K562 (cell line): ENCODE results near the gene CXCR6. TPM values are rescaled to one million over a fixed set of nuclear protein-coding genes. Genes with fewer than 3 reads are reported as not detected.

Source experiments
- ATAC-seq: fragments of 200-7000 bp; cut with Tn5 transposase; 3 replicates; pipeline ENCODE4 v1.9.1; 2020; ENCODE audit warnings: moderate library complexity
- BruUV-seq: library from RNA; stranded (reverse); fragments of 400-500 nt; replicated peaks from 2 replicates; lab custom pipeline; 2021; lab: Mats Ljungman, UMichigan
- CTCF ChIA-PET: fragments of 300-600 bp; formaldehyde crosslinking; extraction: SDS; loops from one replicate; lab custom pipeline; 2021; ENCODE audit warnings: low intra/inter-chr PET ratio; lab: Yijun Ruan, JAX
- POLR2A ChIA-PET: fragments of 300-600, 350-650 bp; sonication (Branson Sonifier 250); formaldehyde crosslinking; extraction: SDS; loops from one replicate; lab custom pipeline; 2021; ENCODE audit warnings: antibody characterized with exemption, inconsistent platforms; lab: Yijun Ruan, JAX
- DNase-seq, 4 experiments: peaks; one replicate each; pipeline versions ENCODE4 v3.0.0 to v3.0.0-alpha.2; 2011 to 2018; ENCODE audit warnings: low spot score in 3 of 4, mixed read lengths in 3 of 4; ENCODE audit errors: extremely low read depth in 1 of 4
- FAIRE-seq: peaks from 2 replicates; lab custom pipeline; 2011; peaks lifted over from hg19 to GRCh38; lab: Jason Lieb, UNC
- H2AFZ ChIP-seq: 2 replicates; pipeline ENCODE4 v1.6.0; 2011; ENCODE audit warnings: low read depth, low read length, control low read depth, inconsistent platforms
- H3K27ac ChIP-seq: fragments of 200-600 bp; 3 replicates; pipeline ENCODE4 v1.8.0; 2011; ENCODE audit warnings: low read depth, mild to moderate bottlenecking, control low read depth, inconsistent platforms, low read length, moderate library complexity, mixed read lengths; ENCODE audit errors: extremely low read depth
- H3K27me3 ChIP-seq, 2 experiments: fragments of 300-600 bp in 1 of 2; 2 replicates in 1 of 2; 3 replicates in 1 of 2; pipeline versions ENCODE4 v1.6.0 to v1.8.0; 2011; ENCODE audit warnings: inconsistent platforms in 2 of 2, low read length in 2 of 2, mild to moderate bottlenecking in 1 of 2, mixed read lengths in 1 of 2, moderate library complexity in 1 of 2; ENCODE audit not compliant: control insufficient read depth in 2 of 2, insufficient read depth in 2 of 2
- H3K36me3 ChIP-seq: fragments of 300-600 bp; 3 replicates; pipeline ENCODE4 v1.8.0; 2011; ENCODE audit warnings: mild to moderate bottlenecking, low read length, inconsistent platforms; ENCODE audit not compliant: control insufficient read depth, insufficient read depth
- H3K4me1 ChIP-seq, 2 experiments: fragments of 200-600 bp in 1 of 2; replicated peaks in 1 of 2; 2 replicates in 1 of 2; 3 replicates in 1 of 2; pipeline versions ENCODE4 v1.5.1 to v1.8.0; 2011; ENCODE audit warnings: inconsistent platforms in 2 of 2, low read length in 2 of 2, mild to moderate bottlenecking in 1 of 2, mixed read lengths in 1 of 2, moderate library complexity in 1 of 2; ENCODE audit not compliant: control insufficient read depth in 2 of 2, insufficient read depth in 2 of 2
- H3K4me2 ChIP-seq: 2 replicates; pipeline ENCODE4 v1.6.1; 2011; ENCODE audit warnings: low read length, control low read depth, inconsistent platforms, mixed read lengths; ENCODE audit not compliant: insufficient read depth
- H3K4me3 ChIP-seq: fragments of 200-600 bp; sonication (generic), shearing (Covaris generic); 2 replicates; pipeline ENCODE4 v1.5.1; 2016; ENCODE audit warnings: control low read depth, inconsistent platforms
- H3K79me2 ChIP-seq: fragments of 200-600 bp; 3 replicates; pipeline ENCODE4 v1.8.0; 2011; ENCODE audit warnings: low read length, inconsistent platforms; ENCODE audit not compliant: control insufficient read depth, insufficient read depth
- H3K9ac ChIP-seq, 2 experiments: 2 replicates each; pipeline versions ENCODE4 v1.6.0 to v1.6.1; 2011; ENCODE audit warnings: low read depth in 2 of 2, low read length in 2 of 2, control low read depth in 1 of 2, inconsistent platforms in 1 of 2, mild to moderate bottlenecking in 1 of 2, mixed read lengths in 1 of 2; ENCODE audit not compliant: insufficient read depth in 1 of 2
- H3K9me1 ChIP-seq: one replicate; pipeline ENCODE4 v1.6.0; 2011; ENCODE audit warnings: inconsistent platforms, mild to moderate bottlenecking, low read length, moderate library complexity; ENCODE audit not compliant: control insufficient read depth, insufficient read depth
- H3K9me3 ChIP-seq: replicated peaks from 2 replicates; pipeline ENCODE4 v1.5.1; 2011; ENCODE audit warnings: low read depth, low read length, inconsistent platforms; ENCODE audit not compliant: control insufficient read depth, insufficient read depth
- H4K20me1 ChIP-seq: replicated peaks from 2 replicates; pipeline ENCODE4 v1.6.1; 2011; ENCODE audit warnings: low read length, inconsistent platforms, mixed read lengths; ENCODE audit not compliant: control insufficient read depth, insufficient read depth
- GABPA ChIP-seq: fragments of 200-800 bp; sonication (Bioruptor generic); conservative IDR thresholded peaks from 2 replicates; pipeline ENCODE4 v1.6.1; 2016; ENCODE audit warnings: low read depth, missing genetic modification characterization, missing compliant biosample characterization
- GABPB2 ChIP-seq: fragments of 250-450 bp; sonication (Bioruptor Pico); conservative IDR thresholded peaks from 2 replicates; pipeline ENCODE4 v1.5.1; 2021; ENCODE audit warnings: mild to moderate bottlenecking
- GATA2 ChIP-seq: sonication (generic); formaldehyde crosslinking; IDR thresholded peaks from 2 replicates; pipeline ENCODE4 v1.4.0; 2020; ENCODE audit warnings: mild to moderate bottlenecking, missing genetic modification reagents
- HDAC8 ChIP-seq: fragments of 450-650 bp; IDR thresholded peaks from 2 replicates; pipeline ENCODE4 v1.6.1; 2016; ENCODE audit warnings: mild to moderate bottlenecking, missing genetic modification characterization, moderate library complexity, missing compliant biosample characterization
- RBFOX2 ChIP-seq: fragments of 200-400 bp; formaldehyde crosslinking; IDR thresholded peaks from 2 replicates; pipeline ENCODE4 v1.6.1; 2017; ENCODE audit warnings: low read depth, mild to moderate bottlenecking, low read length, moderate library complexity
- ZFP91 ChIP-seq: sonication (generic); formaldehyde crosslinking; IDR thresholded peaks from 2 replicates; pipeline ENCODE4 v1.8.0; 2022; ENCODE audit warnings: mild to moderate bottlenecking, missing genetic modification reagents
- ZNF140 ChIP-seq: fragments of 250-450 bp; sonication (Bioruptor Pico); IDR thresholded peaks from 2 replicates; pipeline ENCODE4 v1.8.0; 2021; ENCODE audit warnings: moderate library complexity, mild to moderate bottlenecking, inconsistent platforms
- ZNF551 ChIP-seq: fragments of 250-450 bp; sonication (Bioruptor Pico); IDR thresholded peaks from 2 replicates; pipeline ENCODE4 v1.5.0; 2021; ENCODE audit warnings: mild to moderate bottlenecking, moderate library complexity
- ZNF780A ChIP-seq: fragments of 250-450 bp; sonication (Bioruptor Pico); IDR thresholded peaks from 2 replicates; pipeline ENCODE4 v1.5.0; 2021; ENCODE audit warnings: mild to moderate bottlenecking
- WGBS: fragments of 100-300 bp; shearing (Covaris generic); methylation state at CpG from one replicate; pipeline ENCODE4 v1.1.6; 2016; ENCODE audit warnings: low coverage, mixed read lengths; ENCODE audit not compliant: insufficient coverage; ENCODE audit errors: missing lambda C conversion rate; 5-methylcytosine and 5-hydroxymethylcytosine counted together
- in situ Hi-C: fragments of 300-500 bp; cut with MboI; formaldehyde crosslinking; loops from 4 replicates; pipeline ENCODE4 v1.15.0; 2018; ENCODE audit warnings: inconsistent platforms, mixed read lengths
- intact Hi-C: fragments of 100-400 bp; cut with micrococcal nuclease; formaldehyde crosslinking; loops from 2 replicates; pipeline ENCODE4 v1.14.2; 2022
- polyA plus RNA-seq, 8 experiments: library from polyadenylated mRNA; depleted of rRNA in 4 of 8; stranded (reverse) in 5 of 8; unstranded in 3 of 8; fragments of >200 nt; fragmentation: Nextera tagmentation in 2 of 8; fragmentation: Illumina TruSeq in 1 of 8; extraction: Ambion mirVana in 2 of 8; extraction: Trizol in 1 of 8; gene quantifications; 2 replicates each; pipeline versions ENCODE4 v1.2.1 to v1.2.3, GENCODE V29; 2011 to 2014; ENCODE audit warnings: inconsistent platforms in 1 of 8, missing spikeins in 1 of 8
- total RNA-seq, 7 experiments: library from RNA; depleted of rRNA in 6 of 7; stranded (reverse); fragments of >200 nt in 6 of 7; fragmentation: Illumina TruSeq in 2 of 7; extraction: Trizol in 2 of 7; gene quantifications; 2 replicates each; pipeline versions ENCODE4 v1.2.1 to v1.2.3, GENCODE V29; 2011 to 2021; ENCODE audit warnings: low replicate concordance in 1 of 7
- TF ChIP-seq, protein P1 (sequence below): fragments of 250-450 bp; sonication (Bioruptor Pico); IDR thresholded peaks from 2 replicates; pipeline ENCODE4 v1.5.0; 2021; ENCODE audit warnings: mild to moderate bottlenecking, borderline replicate concordance
- TF ChIP-seq, protein P2 (sequence below): sonication (generic); formaldehyde crosslinking; IDR thresholded peaks from 2 replicates; pipeline ENCODE4 v1.8.1; 2022; ENCODE audit warnings: missing genetic modification reagents
- TF ChIP-seq, protein P3 (sequence below): sonication (generic); formaldehyde crosslinking; IDR thresholded peaks from 2 replicates; pipeline ENCODE4 v1.8.0; 2022; ENCODE audit warnings: missing genetic modification reagents, mild to moderate bottlenecking, borderline replicate concordance

The CXCR6 gene
- total and polyA plus RNA-seq, 9 of the 15 experiments (the other 6 are each of a cell fraction or from before 2014, with no cell fraction given): 0.28 TPM; not detected in 8

DNA sequence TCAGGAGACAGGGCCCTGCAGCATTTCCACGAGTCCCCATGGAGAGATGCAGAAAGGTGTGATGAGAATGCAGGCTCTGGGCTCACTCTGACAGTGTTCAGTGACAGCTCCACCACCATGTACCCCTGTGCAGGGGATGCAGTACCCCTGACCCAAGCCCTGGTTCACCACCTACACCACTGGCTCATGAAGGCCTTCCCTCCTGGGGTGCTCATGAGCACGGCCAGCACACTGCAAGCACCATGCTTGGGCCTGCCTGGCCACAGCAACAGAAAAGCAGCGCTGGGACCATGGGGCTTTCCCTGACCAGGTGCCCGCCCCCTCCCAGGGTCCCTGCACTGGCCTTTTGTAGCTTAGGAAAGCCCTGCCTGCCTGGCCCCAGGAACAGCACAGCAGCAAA, 6.2 kb downstream of the CXCR6 start (continued):
- TF ChIP-seq ZFP91: no peak
- TF ChIP-seq, protein P1, sequence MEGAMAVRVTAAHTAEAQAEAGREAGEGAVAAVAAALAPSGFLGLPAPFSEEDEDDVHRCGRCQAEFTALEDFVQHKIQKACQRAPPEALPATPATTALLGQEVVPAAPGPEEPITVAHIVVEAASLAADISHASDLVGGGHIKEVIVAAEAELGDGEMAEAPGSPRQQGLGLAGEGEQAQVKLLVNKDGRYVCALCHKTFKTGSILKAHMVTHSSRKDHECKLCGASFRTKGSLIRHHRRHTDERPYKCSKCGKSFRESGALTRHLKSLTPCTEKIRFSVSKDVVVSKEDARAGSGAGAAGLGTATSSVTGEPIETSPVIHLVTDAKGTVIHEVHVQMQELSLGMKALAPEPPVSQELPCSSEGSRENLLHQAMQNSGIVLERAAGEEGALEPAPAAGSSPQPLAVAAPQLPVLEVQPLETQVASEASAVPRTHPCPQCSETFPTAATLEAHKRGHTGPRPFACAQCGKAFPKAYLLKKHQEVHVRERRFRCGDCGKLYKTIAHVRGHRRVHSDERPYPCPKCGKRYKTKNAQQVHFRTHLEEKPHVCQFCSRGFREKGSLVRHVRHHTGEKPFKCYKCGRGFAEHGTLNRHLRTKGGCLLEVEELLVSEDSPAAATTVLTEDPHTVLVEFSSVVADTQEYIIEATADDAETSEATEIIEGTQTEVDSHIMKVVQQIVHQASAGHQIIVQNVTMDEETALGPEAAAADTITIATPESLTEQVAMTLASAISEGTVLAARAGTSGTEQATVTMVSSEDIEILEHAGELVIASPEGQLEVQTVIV (CRISPR knock-in tag): no peak
- no peak for TF ChIP-seq ZNF140
- TF ChIP-seq ZNF780A: no peak

- Histone ChIP-seq H3K4me3 (no peak overlapping the region), H3K36me3 (peaks cover 91% of the 10 kb centered on the region), H4K20me1 (0 out of 2 replicates have a peak, but pooled peaks cover 10% of the 10 kb centered on the region), H3K27ac (no peak overlapping the region), H3K4me1 (no peaks in the 10 kb centered on the region), H3K4me2 (no peak overlapping the region), H3K9me1 (peaks cover 9% of the 10 kb centered on the region), H2AFZ (no peak overlapping the region), H3K27me3 (no peaks in the 10 kb centered on the region), H3K9ac (no peak overlapping the region), H3K79me2 (no peaks in the 10 kb centered on the region), H3K9me3 (no peaks in the 10 kb centered on the region)
- in situ Hi-C loops (no loop called here), intact Hi-C loops (no loop called here)
- 93% methylated on average over 2 of the region's 2 CpGs for WGBS
- DNase-seq: no peak
- ChIA-PET POLR2A (no interaction called here), CTCF (interaction anchor here (1.2 kb wide), 1 partner anchor 129 kb away, joined by 3 read pairs; no protein-coding TSS in a partner anchor)
- no TSS peak for BruUV-seq
- FAIRE-seq: no peak
- ATAC-seq: no peak
- TF ChIP-seq GABPB2 (CRISPR knock-in tag): no peak
- TF ChIP-seq RBFOX2: no peak
- TF ChIP-seq GATA2 (CRISPR knock-in tag): no peak
- no peak for TF ChIP-seq ZNF551 (CRISPR knock-in tag)
- TF ChIP-seq, protein P2, sequence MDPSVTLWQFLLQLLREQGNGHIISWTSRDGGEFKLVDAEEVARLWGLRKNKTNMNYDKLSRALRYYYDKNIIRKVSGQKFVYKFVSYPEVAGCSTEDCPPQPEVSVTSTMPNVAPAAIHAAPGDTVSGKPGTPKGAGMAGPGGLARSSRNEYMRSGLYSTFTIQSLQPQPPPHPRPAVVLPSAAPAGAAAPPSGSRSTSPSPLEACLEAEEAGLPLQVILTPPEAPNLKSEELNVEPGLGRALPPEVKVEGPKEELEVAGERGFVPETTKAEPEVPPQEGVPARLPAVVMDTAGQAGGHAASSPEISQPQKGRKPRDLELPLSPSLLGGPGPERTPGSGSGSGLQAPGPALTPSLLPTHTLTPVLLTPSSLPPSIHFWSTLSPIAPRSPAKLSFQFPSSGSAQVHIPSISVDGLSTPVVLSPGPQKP: no peak
- no peak for TF ChIP-seq HDAC8 (tag)
- no peak for TF ChIP-seq GABPA (tag)
- TF ChIP-seq, protein P3, sequence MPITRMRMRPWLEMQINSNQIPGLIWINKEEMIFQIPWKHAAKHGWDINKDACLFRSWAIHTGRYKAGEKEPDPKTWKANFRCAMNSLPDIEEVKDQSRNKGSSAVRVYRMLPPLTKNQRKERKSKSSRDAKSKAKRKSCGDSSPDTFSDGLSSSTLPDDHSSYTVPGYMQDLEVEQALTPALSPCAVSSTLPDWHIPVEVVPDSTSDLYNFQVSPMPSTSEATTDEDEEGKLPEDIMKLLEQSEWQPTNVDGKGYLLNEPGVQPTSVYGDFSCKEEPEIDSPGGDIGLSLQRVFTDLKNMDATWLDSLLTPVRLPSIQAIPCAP: no peak
Measured at GRCh38 chr3:45950131-45950530, 6.9 kb downstream of the CXCR6 start.
